Transverse colon (tissue), 3 donors: ENCODE data around the gene AP1AR.

ENCODE experiments used
- CTCF ChIP-seq, 5 experiments: fragments of 200-600 bp in 3 of 5; fragments of 450-650 bp in 2 of 5; sonication (generic) in 3 of 5; IDR thresholded peaks; 1 replicate in 2 of 5; 2 replicates in 3 of 5; pipeline ENCODE4 v1.5.1; 2016 to 2017; ENCODE audit warnings: antibody characterized with exemption in 5 of 5, inconsistent platforms in 3 of 5, mild to moderate bottlenecking in 2 of 5, moderate library complexity in 1 of 5
- EP300 ChIP-seq: sonication (generic); formaldehyde crosslinking; IDR thresholded peaks from one replicate; pipeline ENCODE4 v1.6.1; 2017; ENCODE audit warnings: antibody characterized with exemption, low read depth
- POLR2A ChIP-seq: fragments of 450-650 bp; IDR thresholded peaks from one replicate; pipeline ENCODE4 v1.6.1; 2016; ENCODE audit warnings: antibody characterized with exemption, mild to moderate bottlenecking, moderate library complexity

- TF ChIP-seq CTCF (IDR thresholded peaks at IDR 0.05) (no peak), POLR2A (no peak), EP300 (no peak)
These were observed 15.4 kb downstream of the AP1AR start for GRCh38 chr4:112247021-112247420.
